LNCaP clone FGC (cell line): ENCODE data around the gene LINC01488.

Source experiments
- DNase-seq: peaks from one replicate; pipeline ENCODE4 v3.0.0-alpha.2; 2011; ENCODE audit warnings: low read depth
- H3K4me3 ChIP-seq: 2 replicates; pipeline ENCODE4 v1.5.1; 2011; ENCODE audit warnings: mild to moderate bottlenecking, low read depth, low read length, control low read depth
- CTCF ChIP-seq: IDR thresholded peaks from 2 replicates; pipeline ENCODE4 v1.5.1; 2012; ENCODE audit warnings: mild to moderate bottlenecking; ENCODE audit not compliant: control insufficient read depth, insufficient read depth; ENCODE audit errors: extremely low read depth

Gene LINC01488

GRCh38 chr11:69442012-69442806 is 39.3 kb upstream of the LINC01488 start:
- DNase-seq, result no peak
- TF ChIP-seq CTCF, result no peak
- no peak overlapping the region for H3K4me3 ChIP-seq

GRCh38 chr11:69442807-69443137 is 38.7 kb upstream of the LINC01488 start:
- TF ChIP-seq CTCF, result no peak
- no peak for DNase-seq
- no peak overlapping the region for H3K4me3 ChIP-seq

- no peak for DNase-seq
- TF ChIP-seq CTCF, result no peak
- H3K4me3 ChIP-seq, result no peak overlapping the region
Observed at GRCh38 chr11:69443138-69443967, 38.1 kb upstream of the LINC01488 start.

- no peak overlapping the region for H3K4me3 ChIP-seq
- DNase-seq, result no peak
- TF ChIP-seq CTCF, result no peak
Observed at GRCh38 chr11:69443968-69444364, 37.5 kb upstream of the LINC01488 start.

- H3K4me3 ChIP-seq, result no peak overlapping the region
- no peak for DNase-seq
- no peak for TF ChIP-seq CTCF
Observed at GRCh38 chr11:69444381-69445130, 36.9 kb upstream of the LINC01488 start.

- no peak for DNase-seq
- no peak overlapping the region for H3K4me3 ChIP-seq
- no peak for TF ChIP-seq CTCF
Observed at GRCh38 chr11:69445131-69445470, 36.4 kb upstream of the LINC01488 start.
